IPS-18c (cell line): Measurements from ENCODE around the gene GIPC3.

ENCODE experiments used
- H3K4me3 ChIP-seq: 2 replicates; pipeline ENCODE4 v1.7.0; 2013; ENCODE audit warnings: low read depth, mild to moderate bottlenecking, low read length, moderate library complexity; ENCODE audit not compliant: insufficient read depth
- H3K9me3 ChIP-seq: one replicate; pipeline ENCODE4 v1.6.1; 2013; ENCODE audit warnings: mild to moderate bottlenecking, low read length, moderate library complexity; ENCODE audit not compliant: control insufficient read depth, insufficient read depth

GIPC3 gene, protein sequence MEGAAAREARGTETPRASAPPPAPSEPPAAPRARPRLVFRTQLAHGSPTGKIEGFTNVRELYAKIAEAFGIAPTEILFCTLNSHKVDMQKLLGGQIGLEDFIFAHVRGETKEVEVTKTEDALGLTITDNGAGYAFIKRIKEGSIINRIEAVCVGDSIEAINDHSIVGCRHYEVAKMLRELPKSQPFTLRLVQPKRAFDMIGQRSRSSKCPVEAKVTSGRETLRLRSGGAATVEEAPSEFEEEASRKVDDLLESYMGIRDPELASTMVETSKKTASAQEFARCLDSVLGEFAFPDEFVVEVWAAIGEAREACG

GRCh38 chr19:3585301-3586126, at the start of gene GIPC3:
Gene GIPC3, plus strand, starts transcription at chr19:3585478. Its CDS starts 120 bp downstream, at chr19:3585598.
- Histone ChIP-seq H3K4me3 (peak within 1 kb of the TSS; percentile 49; the same call in 1 of the 2 replicates), H3K9me3 (no peaks in the 10 kb centered on the region)

DNA sequence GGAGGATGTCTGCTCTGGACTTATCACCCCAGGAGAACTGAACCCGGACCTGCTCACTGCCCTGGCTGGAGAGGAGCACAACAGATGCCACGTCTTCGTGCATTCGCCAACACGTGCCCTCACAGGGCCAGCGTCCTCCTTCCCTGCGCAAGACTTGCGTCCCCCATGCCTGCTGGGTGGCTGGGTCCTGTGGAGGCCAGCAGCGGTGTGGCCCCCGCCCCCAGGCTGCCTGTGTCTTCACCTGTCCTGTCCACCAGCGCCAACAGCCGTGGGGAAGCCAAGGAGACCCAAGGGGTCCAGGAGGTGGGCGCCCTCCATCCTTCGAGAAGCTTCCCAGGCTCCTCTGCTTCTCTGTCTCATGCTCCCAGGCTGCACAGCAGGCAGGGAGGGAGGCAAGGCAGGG, 49.7 kb upstream of the GIPC3 start:
- Histone ChIP-seq H3K4me3 (no peak overlapping the region), H3K9me3 (no peaks in the 10 kb centered on the region)

- H3K4me3 ChIP-seq: no peak overlapping the region
- H3K9me3 ChIP-seq: no peaks in the 10 kb centered on the region
Observed at GRCh38 chr19:3535981-3536380, 49.3 kb upstream of the GIPC3 start.

DNA sequence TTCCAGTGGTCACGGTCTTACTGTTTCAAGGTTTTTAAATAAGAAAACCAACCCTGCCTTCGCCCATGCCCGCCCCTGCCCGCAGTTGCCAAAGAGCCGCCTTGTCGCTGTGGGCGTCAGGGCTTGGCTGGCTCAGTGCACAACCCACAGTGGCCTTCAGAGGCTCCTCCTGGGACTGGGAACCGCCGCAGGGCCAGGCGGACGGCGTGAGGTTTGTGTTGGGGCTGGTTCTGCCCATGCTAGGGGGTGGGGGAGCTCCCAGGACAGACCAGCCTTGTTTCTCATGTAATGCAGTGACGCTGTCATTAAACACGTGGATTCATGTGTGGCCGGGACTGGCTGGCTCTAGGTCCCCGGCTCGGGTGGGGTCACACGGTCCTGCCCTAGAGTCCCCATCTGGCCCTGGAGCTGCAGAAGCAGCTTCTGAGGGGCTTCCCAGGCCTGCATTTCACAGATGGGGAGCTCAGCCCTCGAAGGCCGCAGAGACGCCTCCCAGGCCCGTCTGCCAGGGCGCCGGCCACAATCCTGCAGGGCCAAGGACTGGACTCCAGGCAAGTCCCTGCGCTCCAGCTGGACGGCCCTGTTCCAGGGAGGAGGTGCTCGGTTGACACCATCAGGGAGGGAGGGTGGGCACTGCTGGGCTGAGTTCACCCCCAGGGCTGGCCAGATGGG, 48.7 kb upstream of the GIPC3 start:
- H3K9me3 ChIP-seq: no peaks in the 10 kb centered on the region

GRCh38 chr19:3537101-3537437, 48.2 kb upstream of the GIPC3 start:
- Histone ChIP-seq H3K4me3 (no peak overlapping the region), H3K9me3 (no peaks in the 10 kb centered on the region)

More for the DNA sequence above, 48.7 kb upstream of the GIPC3 start:
- H3K4me3 ChIP-seq: no peak overlapping the region

GRCh38 chr19:3537438-3538240, 47.6 kb upstream of the GIPC3 start:
- Histone ChIP-seq H3K9me3 (no peaks in the 10 kb centered on the region), H3K4me3 (no peak overlapping the region)

GRCh38 chr19:3538258-3538929, 46.9 kb upstream of the GIPC3 start:
- Histone ChIP-seq H3K4me3 (no peak overlapping the region; the same call in 1 of the 2 replicates), H3K9me3 (no peaks in the 10 kb centered on the region)

- Histone ChIP-seq H3K9me3 (no peaks in the 10 kb centered on the region), H3K4me3 (no peak within 1 kb of the TSS; the same call in 1 of the 2 replicates)
Observed at GRCh38 chr19:3538965-3539755, 46.1 kb upstream of the GIPC3 start, which contains the start of gene TEKTIP1. Gene TEKTIP1, plus strand, starts transcription at chr19:3539174. Its CDS starts 4 bp downstream, at chr19:3539178.

DNA sequence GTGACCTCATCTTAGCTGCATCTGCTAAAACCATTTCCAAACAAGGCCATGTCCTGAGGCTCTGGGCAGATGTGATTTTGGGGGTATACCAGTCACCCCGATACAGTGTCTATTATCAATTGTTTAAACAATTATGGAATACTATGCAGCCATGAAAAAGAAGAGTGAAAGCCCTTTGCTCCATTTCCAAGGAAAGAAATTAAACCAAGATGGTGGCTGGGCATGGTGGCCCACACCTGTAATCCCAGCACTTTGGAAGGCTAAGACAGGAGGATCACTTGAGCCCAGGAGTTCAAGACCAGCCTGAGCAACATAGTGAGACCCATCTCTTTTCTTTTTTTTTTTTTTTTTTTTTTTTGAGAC, 45.5 kb upstream of the GIPC3 start:
- Histone ChIP-seq H3K9me3 (no peaks in the 10 kb centered on the region), H3K4me3 (no peak overlapping the region)

DNA sequence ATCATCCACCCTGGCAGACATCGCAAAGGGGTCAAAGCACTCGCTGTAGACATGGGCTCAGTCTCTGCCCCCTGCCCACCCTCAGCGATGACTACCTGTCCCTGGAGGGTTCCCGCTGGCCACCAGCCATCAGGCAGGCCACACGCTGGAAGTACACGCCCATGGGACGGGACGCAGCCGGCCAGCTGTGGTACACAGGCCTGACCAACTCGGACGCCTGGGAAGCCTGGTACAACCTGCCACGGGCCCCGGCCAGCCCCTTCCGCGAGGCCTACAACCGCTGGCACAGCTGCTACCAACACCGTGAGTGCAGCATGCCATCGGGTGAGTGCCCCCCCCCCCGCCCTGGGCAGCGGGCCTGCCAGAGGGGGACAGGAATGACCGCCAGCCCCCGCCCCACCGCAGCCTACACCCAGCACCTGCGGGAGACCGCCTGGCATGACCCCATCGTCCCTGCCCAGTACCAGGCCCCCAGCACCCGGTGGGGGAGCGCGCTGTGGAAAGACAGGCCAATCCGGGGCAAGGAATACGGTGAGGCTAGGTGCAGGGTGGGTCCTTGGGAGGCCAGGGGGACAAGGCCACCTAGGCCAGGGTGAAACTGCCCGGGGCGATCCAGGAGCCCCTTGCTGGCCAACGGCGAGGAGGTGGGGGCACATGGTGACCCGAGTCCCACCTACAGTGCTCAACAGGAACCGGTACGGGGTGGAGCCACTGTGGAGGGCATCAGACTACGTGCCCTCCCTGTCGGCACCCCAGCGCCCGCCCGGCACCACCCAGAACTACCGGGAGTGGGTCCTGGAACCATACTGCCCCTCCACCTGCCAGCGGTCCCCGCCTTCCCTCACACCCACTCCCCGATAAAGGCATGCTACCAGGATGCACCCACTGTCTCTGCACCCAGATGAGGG, 41.9 kb upstream of the GIPC3 start:
- H3K9me3 ChIP-seq: no peaks in the 10 kb centered on the region
- no peak overlapping the region for H3K4me3 ChIP-seq

DNA sequence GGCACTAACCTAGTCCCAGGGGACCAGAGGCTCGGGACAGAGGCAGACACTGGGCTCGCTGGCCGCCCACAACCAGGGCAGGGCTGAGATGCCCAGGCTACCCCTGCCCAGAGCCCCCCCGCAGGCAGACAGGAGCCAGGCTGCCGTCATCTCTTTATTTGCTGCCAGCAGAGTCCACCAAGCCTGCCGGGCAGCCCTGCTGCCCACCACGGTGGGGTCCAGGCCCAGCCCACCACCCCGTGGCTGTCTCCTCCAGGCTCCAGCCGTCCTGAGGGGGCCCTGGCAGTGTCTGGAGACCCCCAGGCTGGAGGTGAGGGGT, 41.3 kb upstream of the GIPC3 start:
- no peak overlapping the region for H3K4me3 ChIP-seq

DNA sequence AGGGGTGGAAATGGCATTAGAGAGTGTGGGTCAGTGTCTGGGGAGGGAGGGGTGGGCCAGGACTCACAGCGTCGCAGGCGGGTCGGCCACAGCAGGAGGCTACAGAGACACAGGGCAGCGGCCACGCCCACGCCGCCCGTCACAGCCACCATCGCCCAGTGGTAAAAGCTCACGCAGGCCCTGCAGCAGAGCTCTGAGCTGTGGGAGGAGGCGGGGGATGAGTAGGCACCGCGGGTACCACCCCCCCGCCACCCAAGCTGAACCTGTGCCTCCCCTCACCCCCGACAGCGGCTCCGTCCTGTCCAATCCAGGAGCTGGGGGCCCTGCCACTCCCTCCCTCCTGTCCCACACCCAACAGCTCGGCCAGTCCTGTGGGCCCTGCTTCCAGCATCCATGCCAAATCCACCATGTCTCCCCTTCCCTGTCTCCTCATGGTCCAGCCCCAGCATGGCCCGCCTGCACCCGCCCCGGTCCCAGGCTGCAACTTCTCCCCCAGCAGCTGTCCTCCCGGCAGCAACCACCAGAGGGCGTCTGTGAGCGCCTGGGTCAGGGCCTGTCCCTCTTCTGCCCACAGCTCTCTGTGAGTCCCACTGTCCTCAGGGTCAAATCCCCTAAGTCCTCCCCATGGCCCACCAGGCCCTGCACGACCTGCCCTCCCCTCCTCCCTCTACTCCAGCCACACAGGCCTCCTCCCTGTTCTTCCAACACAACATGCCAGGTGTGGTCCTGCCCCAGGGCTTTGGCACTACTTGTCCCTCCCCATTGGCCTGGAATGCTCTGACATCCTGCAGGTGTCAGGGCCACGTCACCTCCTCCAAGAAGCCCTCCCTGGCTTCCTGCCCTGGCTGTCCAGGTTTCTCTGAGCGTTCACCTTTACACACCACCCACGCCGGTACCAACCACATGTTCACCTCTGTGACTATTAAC, 40.3 kb upstream of the GIPC3 start:
- Histone ChIP-seq H3K4me3 (no peak overlapping the region), H3K9me3 (no peaks in the 10 kb centered on the region)

More for the DNA sequence above, 41.3 kb upstream of the GIPC3 start:
- H3K9me3 ChIP-seq: no peaks in the 10 kb centered on the region

DNA sequence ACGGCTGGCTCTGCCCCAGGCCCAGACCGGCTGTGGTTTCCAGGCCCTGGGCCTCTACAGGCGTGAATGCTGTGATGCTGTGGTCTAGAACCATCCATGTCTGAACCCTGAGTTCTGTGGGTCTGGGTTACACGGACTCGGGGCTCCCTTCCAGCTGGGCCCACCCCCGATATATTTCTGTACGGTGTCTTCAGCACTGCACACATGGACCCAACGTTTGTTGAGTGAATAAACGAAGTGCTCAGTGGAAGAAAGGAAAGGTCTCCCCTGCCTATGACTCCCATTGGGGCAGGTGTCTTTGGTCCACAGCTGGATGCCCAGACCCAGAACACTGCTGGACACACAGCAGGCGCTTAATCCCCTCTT, 39.6 kb upstream of the GIPC3 start:
- H3K9me3 ChIP-seq: no peaks in the 10 kb centered on the region
- no peak overlapping the region for H3K4me3 ChIP-seq

DNA sequence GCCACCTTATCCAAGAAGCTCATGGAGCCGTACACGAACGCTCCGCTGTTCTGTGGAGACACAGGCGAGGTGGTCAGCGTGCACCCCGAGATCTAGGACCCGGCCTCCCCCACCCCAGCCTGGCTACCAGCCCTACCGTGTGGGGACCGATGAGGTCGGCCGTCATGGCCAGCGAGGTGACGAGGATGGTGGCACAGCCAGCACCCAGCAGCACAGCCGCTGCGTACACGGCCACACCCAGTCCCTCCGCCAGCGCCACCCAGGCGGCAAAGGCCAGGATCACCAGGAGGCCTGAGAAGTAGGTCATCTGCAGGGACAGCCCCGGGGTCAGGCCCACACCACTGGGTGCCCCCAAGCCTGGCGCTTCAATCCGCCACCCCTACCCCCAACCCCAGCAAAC, 39.2 kb upstream of the GIPC3 start:
- no peaks in the 10 kb centered on the region for H3K9me3 ChIP-seq
- H3K4me3 ChIP-seq: no peak overlapping the region
